Subcutaneous abdominal adipose tissue (tissue), 5 donors: ENCODE data around the gene SHROOM4.

ENCODE experiments used
- H3K27ac ChIP-seq: one replicate; pipeline ENCODE4 v1.7.0; 2013; ENCODE audit warnings: low read depth, mild to moderate bottlenecking, inconsistent platforms, low read length, moderate library complexity
- H3K27me3 ChIP-seq, 5 donors: one replicate each; pipeline ENCODE4 v1.7.0; 2013; ENCODE audit warnings: low read length in 5 of 5, inconsistent platforms in 1 of 5; ENCODE audit not compliant: control insufficient read depth in 5 of 5, insufficient read depth in 4 of 5
- H3K36me3 ChIP-seq, 5 donors: one replicate each; pipeline ENCODE4 v1.7.0; 2013; ENCODE audit warnings: low read length in 5 of 5; ENCODE audit not compliant: control insufficient read depth in 5 of 5, insufficient read depth in 5 of 5
- H3K4me1 ChIP-seq, 5 donors: one replicate each; pipeline ENCODE4 v1.7.0; 2013; ENCODE audit warnings: low read length in 5 of 5, mild to moderate bottlenecking in 3 of 5, moderate library complexity in 1 of 5; ENCODE audit not compliant: control insufficient read depth in 5 of 5, insufficient read depth in 5 of 5
- H3K4me3 ChIP-seq, 5 donors: one replicate each; pipeline ENCODE4 v1.7.0; 2013; ENCODE audit warnings: low read length in 5 of 5, low read depth in 1 of 5
- H3K9ac ChIP-seq, 5 donors: one replicate each; pipeline ENCODE4 v1.7.0; 2013; ENCODE audit warnings: low read length in 5 of 5, mild to moderate bottlenecking in 4 of 5, moderate library complexity in 3 of 5
- H3K9me3 ChIP-seq, 5 donors: one replicate each; pipeline ENCODE4 v1.7.0; 2013; ENCODE audit warnings: low read length in 5 of 5; ENCODE audit not compliant: control insufficient read depth in 5 of 5
- donor health status: healthy.
- donor health status: healthy.
- donor health status: healthy.
- donor health status: healthy.
- donor health status: healthy.

SHROOM4 gene

DNA sequence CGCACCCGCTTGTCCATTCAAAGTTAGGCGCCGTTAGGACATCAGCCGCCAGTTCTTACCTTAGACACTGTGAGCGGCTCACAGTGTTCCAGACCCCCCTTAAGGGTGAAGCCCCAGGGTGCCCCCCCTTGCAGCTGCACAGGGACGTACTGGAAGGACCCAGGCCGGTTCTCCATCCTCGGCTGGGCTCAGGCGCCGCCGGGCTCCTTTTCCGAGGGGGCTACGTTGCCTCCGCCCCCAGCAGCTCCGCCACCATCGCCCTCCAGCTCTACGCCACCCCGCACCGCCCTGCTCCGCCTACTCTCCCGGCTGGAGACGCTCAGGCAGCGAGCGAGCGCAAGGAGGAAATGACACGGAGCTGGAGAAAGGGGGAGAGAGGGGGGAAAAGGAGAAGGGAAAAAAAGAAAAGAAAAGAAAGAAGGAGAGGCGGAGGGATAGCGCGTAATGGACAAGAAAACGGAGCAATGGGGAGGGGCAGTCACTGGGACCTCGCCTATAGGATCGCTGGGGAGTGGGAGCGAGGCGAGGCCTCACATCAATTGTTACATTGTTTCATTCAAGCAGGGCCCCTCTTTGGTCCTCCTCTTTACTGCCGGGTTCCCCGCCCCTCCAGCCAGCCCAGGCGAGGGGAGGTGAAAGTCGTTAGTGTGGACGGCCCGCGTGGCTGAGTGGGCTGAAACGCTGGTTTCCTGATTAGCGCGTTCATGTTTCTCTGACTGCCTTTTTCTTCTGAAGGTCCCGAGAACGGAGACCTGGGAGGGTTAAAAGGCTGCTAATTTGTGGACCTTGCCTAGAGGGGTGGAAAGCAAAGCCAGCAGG is at the start of gene SHROOM4:
Gene SHROOM4 (minus strand): TSS at position 352 of the 819 bp plus-strand sequence. CDS start 176 bp downstream, at position 176.
- Histone ChIP-seq H3K9me3 (no peaks in the 10 kb centered on the region), H3K27me3 (peaks cover 3 to 23% (median 8%) of the 10 kb centered on the region in 5 donors), H3K4me3 (peak within 1 kb of the TSS; percentile 64 to 70 (median 66)), H3K27ac (no peak within 1 kb of the TSS), H3K9ac (peak within 1 kb of the TSS in 3 of 5 donors; percentile 45 to 62 (median 46)), H3K4me1 (peaks cover 0 to 18% (median 13%) of the 10 kb centered on the region in 5 donors), H3K36me3 (no peaks in the 10 kb centered on the region)

- H3K4me3 ChIP-seq: no peak overlapping the region
- H3K27me3 ChIP-seq: peaks cover 0 to 28% (median 7%) of the 10 kb centered on the region in 5 donors
Observed at GRCh38 chrX:50863471-50863870, 49.5 kb upstream of the SHROOM4 start.

DNA sequence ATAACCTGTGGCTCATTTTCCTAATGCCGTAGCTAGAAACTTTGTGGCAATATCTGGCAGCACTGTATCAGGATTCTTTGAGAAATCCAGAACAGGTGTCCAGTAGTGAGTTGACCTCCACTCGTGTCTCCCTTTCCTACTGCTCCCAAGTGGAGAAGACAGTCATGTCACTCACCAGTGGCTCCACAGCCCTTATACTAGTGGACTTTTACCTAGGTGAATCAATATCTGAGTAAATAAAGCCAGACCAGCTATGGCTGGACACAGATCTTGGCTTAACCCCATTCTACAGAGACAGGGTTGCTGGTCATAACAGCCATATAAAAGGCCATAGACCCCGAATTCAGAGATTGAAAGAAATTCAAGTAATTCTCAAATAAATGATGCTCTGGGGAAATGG is 46.5 kb upstream of the SHROOM4 start:
- peaks cover 0 to 2% (median 0%) of the 10 kb centered on the region in 5 donors for H3K9me3 ChIP-seq
- no peak overlapping the region for H3K4me3 ChIP-seq
- H3K36me3 ChIP-seq: no peaks in the 10 kb centered on the region
- peaks cover 0 to 25% (median 5%) of the 10 kb centered on the region in 5 donors for H3K27me3 ChIP-seq
- H3K27ac ChIP-seq: no peak overlapping the region
- no peak overlapping the region for H3K9ac ChIP-seq
- no peaks in the 10 kb centered on the region for H3K4me1 ChIP-seq

More at GRCh38 chrX:50863471-50863870, 49.5 kb upstream of the SHROOM4 start:
- Histone ChIP-seq H3K9me3 (peaks cover 0 to 2% (median 0%) of the 10 kb centered on the region in 5 donors), H3K36me3 (no peaks in the 10 kb centered on the region), H3K27ac (no peak overlapping the region), H3K4me1 (no peaks in the 10 kb centered on the region), H3K9ac (no peak overlapping the region)

- no peak overlapping the region for H3K27ac ChIP-seq
- peaks cover 0 to 14% (median 1%) of the 10 kb centered on the region in 5 donors for H3K27me3 ChIP-seq
- H3K4me3 ChIP-seq: no peak overlapping the region
- peaks cover 0 to 2% (median 0%) of the 10 kb centered on the region in 5 donors for H3K9me3 ChIP-seq
- H3K36me3 ChIP-seq: no peaks in the 10 kb centered on the region
- no peak overlapping the region for H3K9ac ChIP-seq
- H3K4me1 ChIP-seq: no peaks in the 10 kb centered on the region
Observed at GRCh38 chrX:50858548-50858947, 44.6 kb upstream of the SHROOM4 start.

GRCh38 chrX:50853399-50853798 is 39.4 kb upstream of the SHROOM4 start:
- Histone ChIP-seq H3K27me3 (peaks cover 0 to 4% (median 0%) of the 10 kb centered on the region in 5 donors), H3K4me3 (no peak overlapping the region), H3K4me1 (no peaks in the 10 kb centered on the region), H3K9me3 (peaks cover 0 to 9% (median 3%) of the 10 kb centered on the region in 5 donors), H3K9ac (no peak overlapping the region), H3K36me3 (no peaks in the 10 kb centered on the region), H3K27ac (no peak overlapping the region)

GRCh38 chrX:50852524-50852923 is 38.5 kb upstream of the SHROOM4 start:
- H3K4me1 ChIP-seq: no peaks in the 10 kb centered on the region

GRCh38 chrX:50842221-50842620 is 28.2 kb upstream of the SHROOM4 start:
- no peaks in the 10 kb centered on the region for H3K9me3 ChIP-seq
- H3K9ac ChIP-seq: no peak overlapping the region
- H3K27ac ChIP-seq: no peak overlapping the region
- H3K4me1 ChIP-seq: peaks cover 0 to 6% (median 0%) of the 10 kb centered on the region in 5 donors
- H3K27me3 ChIP-seq: peaks cover 2 to 15% (median 3%) of the 10 kb centered on the region in 5 donors
- H3K36me3 ChIP-seq: no peaks in the 10 kb centered on the region
- no peak overlapping the region for H3K4me3 ChIP-seq

More at GRCh38 chrX:50852524-50852923, 38.5 kb upstream of the SHROOM4 start:
- no peak overlapping the region for H3K9ac ChIP-seq
- H3K9me3 ChIP-seq: peaks cover 0 to 9% (median 3%) of the 10 kb centered on the region in 5 donors
- no peak overlapping the region for H3K27ac ChIP-seq
- peaks cover 0 to 4% (median 1%) of the 10 kb centered on the region in 5 donors for H3K27me3 ChIP-seq
- H3K36me3 ChIP-seq: no peaks in the 10 kb centered on the region
- H3K4me3 ChIP-seq: no peak overlapping the region

- no peak overlapping the region for H3K27ac ChIP-seq
- H3K9ac ChIP-seq: no peak overlapping the region
- H3K36me3 ChIP-seq: no peaks in the 10 kb centered on the region
- no peaks in the 10 kb centered on the region for H3K9me3 ChIP-seq
- peaks cover 3 to 17% (median 4%) of the 10 kb centered on the region in 5 donors for H3K27me3 ChIP-seq
- peaks cover 0 to 6% (median 0%) of the 10 kb centered on the region in 5 donors for H3K4me1 ChIP-seq
- no peak overlapping the region for H3K4me3 ChIP-seq
Observed at GRCh38 chrX:50839730-50840129, 25.7 kb upstream of the SHROOM4 start.

DNA sequence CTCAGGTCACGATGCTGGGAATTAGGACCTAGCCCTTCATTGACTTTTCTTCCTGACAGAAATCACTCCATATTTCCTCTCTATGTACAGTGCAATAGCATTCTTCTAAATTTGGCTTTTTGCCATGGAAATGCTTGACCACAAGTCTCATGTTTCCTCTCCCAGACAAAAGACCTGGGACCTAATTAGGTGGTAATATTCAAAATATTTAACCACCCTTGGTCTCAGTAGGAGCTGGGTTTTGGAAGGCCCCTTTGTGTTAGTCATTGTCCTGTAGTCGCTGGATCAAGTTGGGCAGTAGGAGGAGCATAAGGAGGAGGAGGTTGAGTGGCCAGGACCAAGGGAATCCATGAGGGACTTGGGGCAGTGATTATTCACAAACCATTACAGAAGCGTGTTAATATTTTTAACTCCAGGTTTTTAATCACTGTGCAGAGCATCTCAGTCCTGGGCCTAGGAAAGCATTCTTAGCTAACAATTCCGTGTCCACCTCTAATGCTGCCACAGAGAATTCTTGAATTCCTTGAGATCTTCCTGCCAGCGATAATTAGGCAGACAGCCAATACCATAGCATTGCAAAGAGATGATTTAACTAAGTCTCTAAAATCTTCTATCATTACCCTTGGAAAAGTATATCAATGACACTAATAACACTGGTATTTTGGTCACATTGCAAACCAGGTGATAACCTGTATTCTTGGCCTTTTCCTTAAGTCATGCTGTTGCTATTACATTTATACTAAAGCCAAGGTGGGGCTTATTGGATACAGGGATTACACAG is 25.0 kb upstream of the SHROOM4 start:
- Histone ChIP-seq H3K9me3 (no peaks in the 10 kb centered on the region), H3K27ac (no peak overlapping the region), H3K4me3 (no peak overlapping the region), H3K36me3 (no peaks in the 10 kb centered on the region), H3K4me1 (peaks cover 0 to 6% (median 0%) of the 10 kb centered on the region in 5 donors), H3K27me3 (peaks cover 3 to 17% (median 4%) of the 10 kb centered on the region in 5 donors), H3K9ac (no peak overlapping the region)
